Measurements from ENCODE around the gene ETV5. TPM values are rescaled to one million over a fixed set of nuclear protein-coding genes. Genes with fewer than 3 reads are reported as not detected.

ETV5 gene
- total and polyA plus RNA-seq, 12 donors: 1.5 to 12.6 (median 5.3) TPM

DNA sequence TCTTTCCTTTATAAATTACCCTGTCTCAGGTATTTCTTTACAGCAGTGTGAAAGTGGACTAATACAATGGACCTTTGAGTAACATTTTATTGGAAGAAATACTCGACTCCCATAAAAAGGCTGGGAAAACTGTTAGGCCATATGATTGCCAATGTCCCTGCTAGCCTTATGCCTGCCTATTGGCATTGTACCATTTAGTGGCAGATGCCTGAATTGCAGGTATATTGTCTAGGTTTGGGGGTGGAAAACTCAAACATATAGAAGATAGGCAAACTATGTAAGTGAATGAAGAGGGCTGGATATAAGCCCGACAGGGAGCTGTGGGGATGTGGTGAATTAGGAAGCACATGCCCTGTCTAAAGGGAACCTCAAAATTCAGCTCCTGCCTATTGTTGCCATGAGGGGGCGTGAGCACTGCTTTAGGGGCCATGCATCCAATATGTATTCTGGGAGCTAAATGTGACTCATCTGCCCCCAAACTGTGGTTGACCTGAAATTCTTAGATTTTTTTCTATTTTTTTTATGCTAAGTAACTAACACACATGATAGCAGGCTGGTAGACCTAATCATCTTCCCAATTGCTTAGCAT lies 105.9 kb downstream of the ETV5 start:
- no peak overlapping the region for H3K27ac ChIP-seq
- H3K9me3 ChIP-seq: no peaks in the 10 kb centered on the region
- 50 to 51% methylated on average over 3 of the region's 3 CpGs for WGBS, 2 donors
- no peaks in the 10 kb centered on the region for H3K36me3 ChIP-seq
- H3K4me1 ChIP-seq: no peaks in the 10 kb centered on the region
- peaks cover 0 to 7% (median 0%) of the 10 kb centered on the region in 7 donors for H3K27me3 ChIP-seq
- TF ChIP-seq, protein P1, sequence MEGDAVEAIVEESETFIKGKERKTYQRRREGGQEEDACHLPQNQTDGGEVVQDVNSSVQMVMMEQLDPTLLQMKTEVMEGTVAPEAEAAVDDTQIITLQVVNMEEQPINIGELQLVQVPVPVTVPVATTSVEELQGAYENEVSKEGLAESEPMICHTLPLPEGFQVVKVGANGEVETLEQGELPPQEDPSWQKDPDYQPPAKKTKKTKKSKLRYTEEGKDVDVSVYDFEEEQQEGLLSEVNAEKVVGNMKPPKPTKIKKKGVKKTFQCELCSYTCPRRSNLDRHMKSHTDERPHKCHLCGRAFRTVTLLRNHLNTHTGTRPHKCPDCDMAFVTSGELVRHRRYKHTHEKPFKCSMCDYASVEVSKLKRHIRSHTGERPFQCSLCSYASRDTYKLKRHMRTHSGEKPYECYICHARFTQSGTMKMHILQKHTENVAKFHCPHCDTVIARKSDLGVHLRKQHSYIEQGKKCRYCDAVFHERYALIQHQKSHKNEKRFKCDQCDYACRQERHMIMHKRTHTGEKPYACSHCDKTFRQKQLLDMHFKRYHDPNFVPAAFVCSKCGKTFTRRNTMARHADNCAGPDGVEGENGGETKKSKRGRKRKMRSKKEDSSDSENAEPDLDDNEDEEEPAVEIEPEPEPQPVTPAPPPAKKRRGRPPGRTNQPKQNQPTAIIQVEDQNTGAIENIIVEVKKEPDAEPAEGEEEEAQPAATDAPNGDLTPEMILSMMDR (IDR thresholded peaks at IDR 0.05): peak in 5 of 9 donors; percentile 17 to 41 (median 28)
- ATAC-seq (no peak), DNase-seq (no peak)
- no peak overlapping the region for H3K4me3 ChIP-seq
- intact Hi-C loops (cut with DNase I): no loop called here

DNA sequence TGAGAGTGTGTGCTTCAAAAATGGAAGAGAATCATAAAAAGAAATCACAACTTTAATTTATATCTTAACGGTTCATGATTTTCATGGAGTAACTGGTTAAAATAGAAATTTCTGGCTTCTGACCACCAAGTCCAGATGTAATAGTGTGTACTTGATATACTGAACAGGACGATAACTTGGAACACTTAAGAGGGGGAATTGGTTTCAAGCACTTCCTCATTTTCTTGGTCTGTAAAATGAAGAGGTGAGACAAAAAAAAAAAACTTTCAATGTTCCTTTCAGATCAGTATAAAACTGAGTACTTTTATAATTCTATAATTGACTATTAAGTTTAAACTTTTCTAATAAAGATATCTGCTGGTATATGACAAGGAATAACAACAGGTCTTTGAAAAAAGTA lies 107.0 kb downstream of the ETV5 start:
- no peak overlapping the region for H3K4me3 ChIP-seq
- intact Hi-C loops (cut with DNase I): no loop called here
- H3K4me1 ChIP-seq: no peaks in the 10 kb centered on the region
- H3K27ac ChIP-seq: no peak overlapping the region
- no peaks in the 10 kb centered on the region for H3K36me3 ChIP-seq
- DNase-seq: no peak
- WGBS, 2 donors: 66 to 71% methylated on average over 2 of the region's 2 CpGs
- no peaks in the 10 kb centered on the region for H3K9me3 ChIP-seq
- H3K27me3 ChIP-seq: peaks cover 0 to 7% (median 0%) of the 10 kb centered on the region in 7 donors
- no peak for ATAC-seq
- TF ChIP-seq, protein P1 (IDR thresholded peaks at IDR 0.05): no peak

DNA sequence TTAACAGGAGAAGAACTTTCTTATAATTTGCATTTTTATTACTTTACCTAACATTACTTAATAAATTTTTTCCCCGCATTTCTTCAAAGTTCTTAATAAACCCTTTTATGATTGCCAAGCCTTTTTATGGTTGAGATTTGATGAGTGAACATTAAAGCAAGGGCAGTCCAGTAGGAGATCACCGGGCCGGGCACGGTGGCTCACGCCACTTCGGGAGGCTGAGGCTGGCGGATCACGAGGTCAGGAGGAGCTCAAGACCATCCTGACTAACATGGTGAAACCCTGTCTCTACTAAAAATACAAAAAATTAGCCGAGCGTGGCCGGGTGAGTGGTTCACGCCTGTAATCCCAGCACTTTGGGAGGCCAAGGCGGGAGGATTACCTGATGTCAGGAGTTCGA lies 109.7 kb downstream of the ETV5 start:
- TF ChIP-seq, protein P1 (IDR thresholded peaks at IDR 0.05): no peak
- peaks cover 0 to 4% (median 0%) of the 10 kb centered on the region in 9 donors for H3K4me1 ChIP-seq
- peaks cover 0 to 7% (median 0%) of the 10 kb centered on the region in 7 donors for H3K27me3 ChIP-seq
- no peak overlapping the region for H3K4me3 ChIP-seq
- intact Hi-C loops (cut with DNase I): no loop called here
- DNase-seq: no peak
- no peaks in the 10 kb centered on the region for H3K9me3 ChIP-seq
- no peaks in the 10 kb centered on the region for H3K36me3 ChIP-seq
- 92 to 95% methylated on average over 14 of the region's 14 CpGs for WGBS, 2 donors
- ATAC-seq: no peak
- no peak overlapping the region for H3K27ac ChIP-seq

GRCh38 chr3:185998136-185998535 lies 110.8 kb downstream of the ETV5 start:
- Histone ChIP-seq H3K36me3 (no peaks in the 10 kb centered on the region), H3K27me3 (peaks cover 0 to 7% (median 0%) of the 10 kb centered on the region in 7 donors), H3K27ac (no peak overlapping the region), H3K9me3 (no peaks in the 10 kb centered on the region), H3K4me1 (peaks cover 0 to 4% (median 0%) of the 10 kb centered on the region in 9 donors), H3K4me3 (no peak overlapping the region)
- TF ChIP-seq, protein P1 (IDR thresholded peaks at IDR 0.05): no peak
- WGBS, 2 donors: 78 to 91% methylated on average over 2 of the region's 2 CpGs
- intact Hi-C loops (cut with DNase I): no loop called here
- no peak for ATAC-seq
- DNase-seq: no peak
